H1 (cell line): ENCODE measurements around the gene COPG1. TPM values are rescaled to one million over a fixed set of nuclear protein-coding genes. Genes with fewer than 3 reads are reported as not detected.

Experiments
- CTCF ChIA-PET: fragments of 300-600 bp; sonication (Branson Sonifier 250); formaldehyde crosslinking; loops from one replicate; lab custom pipeline; 2021; ENCODE audit not compliant: partially characterized antibody; lab: Charles Lee
- POLR2A ChIA-PET: fragments of 300-600 bp; sonication (Branson Sonifier 250); formaldehyde crosslinking; loops from one replicate; lab custom pipeline; 2021; ENCODE audit warnings: inconsistent platforms; ENCODE audit not compliant: partially characterized antibody; lab: Charles Lee
- DNase-seq, 2 experiments: peaks; one replicate each; pipeline versions ENCODE4 v3.0.0 to v3.0.0-alpha.2; 2010 to 2022; ENCODE audit warnings: low spot score in 2 of 2, low read depth in 1 of 2, mixed read lengths in 1 of 2
- FAIRE-seq: peaks from 2 replicates; lab custom pipeline; 2011; peaks lifted over from hg19 to GRCh38; lab: Jason Lieb, UNC
- H2AFZ ChIP-seq: 2 replicates; pipeline ENCODE4 v1.8.1; 2012; ENCODE audit warnings: low read length, inconsistent platforms
- H2AK5ac ChIP-seq: 2 replicates; pipeline ENCODE4 v1.6.1; 2013; ENCODE audit warnings: low read depth, low read length
- H2BK120ac ChIP-seq: replicated peaks from 2 replicates; pipeline ENCODE3; 2013; ENCODE audit warnings: low read depth, low read length, inconsistent platforms
- H2BK12ac ChIP-seq: 2 replicates; pipeline ENCODE4 v1.6.1; 2013; ENCODE audit warnings: low read depth, low read length
- H2BK15ac ChIP-seq: 2 replicates; pipeline ENCODE4 v1.6.1; 2013; ENCODE audit warnings: low read length
- H2BK20ac ChIP-seq: 2 replicates; pipeline ENCODE4 v1.6.1; 2013; ENCODE audit warnings: low read length
- H2BK5ac ChIP-seq: 2 replicates; pipeline ENCODE4 v1.6.1; 2013; ENCODE audit warnings: low read depth, low read length
- H3K14ac ChIP-seq: 2 replicates; pipeline ENCODE4 v1.6.1; 2013; ENCODE audit warnings: inconsistent platforms; ENCODE audit not compliant: insufficient read length
- H3K18ac ChIP-seq: 2 replicates; pipeline ENCODE4 v1.6.1; 2013; ENCODE audit warnings: low read length; ENCODE audit errors: extremely low read depth
- H3K23ac ChIP-seq: 2 replicates; pipeline ENCODE4 v1.6.1; 2013; ENCODE audit warnings: inconsistent platforms; ENCODE audit not compliant: insufficient read length
- H3K23me2 ChIP-seq: 2 replicates; pipeline ENCODE4 v1.6.1; 2013; ENCODE audit warnings: low read depth, low read length
- H3K27ac ChIP-seq: 2 replicates; pipeline ENCODE4 v1.6.1; 2011; ENCODE audit warnings: low read depth, low read length, inconsistent platforms
- H3K27me3 ChIP-seq, 4 experiments: replicated peaks in 1 of 4; 1 replicate in 1 of 4; 2 replicates in 3 of 4; pipeline versions ENCODE4 v1.6.1 to v1.8.1; 2011 to 2013; ENCODE audit warnings: low read length in 3 of 4, mild to moderate bottlenecking in 3 of 4, inconsistent platforms in 2 of 4, mixed read lengths in 2 of 4, moderate library complexity in 1 of 4; ENCODE audit not compliant: control insufficient read depth in 3 of 4, insufficient read depth in 3 of 4; ENCODE audit errors: extremely low read depth in 1 of 4
- H3K36me3 ChIP-seq, 4 experiments: 2 replicates each; pipeline versions ENCODE4 v1.6.1 to v1.8.1; 2011 to 2013; ENCODE audit warnings: mild to moderate bottlenecking in 4 of 4, low read length in 3 of 4, moderate library complexity in 2 of 4, control low read depth in 1 of 4, inconsistent platforms in 1 of 4; ENCODE audit not compliant: insufficient read depth in 4 of 4, control insufficient read depth in 2 of 4
- H3K4ac ChIP-seq: replicated peaks from 2 replicates; pipeline ENCODE3; 2013; ENCODE audit warnings: low read length, low read depth, mixed read lengths, inconsistent platforms; ENCODE audit not compliant: insufficient read length
- H3K4me1 ChIP-seq, 4 experiments: replicated peaks in 1 of 4; 1 replicate in 1 of 4; 2 replicates in 3 of 4; pipeline versions ENCODE4 v1.6.1 to v1.8.1; 2011 to 2013; ENCODE audit warnings: low read length in 3 of 4, inconsistent platforms in 2 of 4, mixed read lengths in 1 of 4; ENCODE audit not compliant: insufficient read depth in 4 of 4, control insufficient read depth in 3 of 4
- H3K4me2 ChIP-seq, 2 experiments: 2 replicates each; pipeline versions ENCODE4 v1.6.1 to v1.8.1; 2011 to 2013; ENCODE audit warnings: low read depth in 2 of 2, low read length in 2 of 2, control low read depth in 1 of 2, inconsistent platforms in 1 of 2, mild to moderate bottlenecking in 1 of 2; ENCODE audit not compliant: insufficient read depth in 1 of 2
- H3K4me3 ChIP-seq, 4 experiments: fragments of 200-600, 300-600 bp in 1 of 4; sonication (generic), shearing (Covaris generic), sonication (Bioruptor Twin) in 1 of 4; 2 replicates each; pipeline versions ENCODE4 v1.5.1 to v1.8.1; 2011 to 2016; ENCODE audit warnings: low read length in 4 of 4, low read depth in 3 of 4, control low read depth in 2 of 4, inconsistent platforms in 2 of 4, mild to moderate bottlenecking in 2 of 4, mixed read lengths in 1 of 4, moderate library complexity in 1 of 4; ENCODE audit not compliant: insufficient read depth in 2 of 4; ENCODE audit errors: extremely low read depth in 1 of 4
- H3K56ac ChIP-seq: replicated peaks from 2 replicates; pipeline ENCODE3; 2013; ENCODE audit warnings: low read depth, mild to moderate bottlenecking, mixed read lengths, low read length, inconsistent platforms; ENCODE audit not compliant: insufficient read length
- H3K79me1 ChIP-seq: 2 replicates; pipeline ENCODE4 v1.6.1; 2013; ENCODE audit warnings: low read depth, low read length, control low read depth
- H3K79me2 ChIP-seq, 2 experiments: 2 replicates each; pipeline versions ENCODE4 v1.6.1 to v1.8.1; 2012 to 2013; ENCODE audit warnings: low read length in 2 of 2, mild to moderate bottlenecking in 2 of 2, inconsistent platforms in 1 of 2; ENCODE audit not compliant: insufficient read depth in 2 of 2, control insufficient read depth in 1 of 2
- H3K9ac ChIP-seq, 4 experiments: replicated peaks in 1 of 4; 1 replicate in 1 of 4; 2 replicates in 3 of 4; pipeline versions ENCODE4 v1.6.1 to v1.8.1; 2011 to 2013; ENCODE audit warnings: low read depth in 3 of 4, low read length in 3 of 4, control low read depth in 2 of 4, mild to moderate bottlenecking in 2 of 4, moderate library complexity in 2 of 4, inconsistent platforms in 1 of 4; ENCODE audit errors: extremely low read depth in 1 of 4
- H3K9me3 ChIP-seq, 2 experiments: 2 replicates each; pipeline versions ENCODE4 v1.6.1 to v1.8.1; 2012 to 2013; ENCODE audit warnings: mild to moderate bottlenecking in 2 of 2, moderate library complexity in 2 of 2, control low read depth in 1 of 2, inconsistent platforms in 1 of 2, low read depth in 1 of 2, low read length in 1 of 2, mixed read lengths in 1 of 2; ENCODE audit not compliant: insufficient read depth in 2 of 2
- H4K20me1 ChIP-seq, 2 experiments: replicated peaks in 1 of 2; 2 replicates each; pipeline versions ENCODE3 to v1.8.1; 2011 to 2013; ENCODE audit warnings: inconsistent platforms in 2 of 2, low read length in 2 of 2, mild to moderate bottlenecking in 1 of 2; ENCODE audit not compliant: insufficient read depth in 2 of 2, control insufficient read depth in 1 of 2
- H4K5ac ChIP-seq: 2 replicates; pipeline ENCODE4 v1.6.1; 2013; ENCODE audit warnings: low read length, low read depth, mixed read lengths, inconsistent platforms; ENCODE audit not compliant: insufficient read length
- H4K8ac ChIP-seq: 2 replicates; pipeline ENCODE4 v1.8.0; 2013; ENCODE audit warnings: mild to moderate bottlenecking, moderate library complexity, low read length, inconsistent platforms; ENCODE audit not compliant: insufficient read depth; ENCODE audit errors: extremely low read depth
- H4K91ac ChIP-seq: replicated peaks from 2 replicates; pipeline ENCODE3; 2013; ENCODE audit warnings: low read length, mixed read lengths, inconsistent platforms; ENCODE audit not compliant: insufficient read length
- CBX8 ChIP-seq: fragments of 300-800, 300-1000 bp; sonication (generic); IDR thresholded peaks from 2 replicates; pipeline ENCODE4 v1.7.1; 2016; ENCODE audit warnings: low read depth, low read length, borderline replicate concordance
- CHD2 ChIP-seq: IDR thresholded peaks from 2 replicates; pipeline ENCODE4 v1.6.1; 2012; ENCODE audit warnings: low read length, improper control_type of control experiment
- JUND ChIP-seq: IDR thresholded peaks from 2 replicates; pipeline ENCODE4 v1.6.1; 2011; ENCODE audit warnings: mild to moderate bottlenecking, improper control_type of control experiment, low read length
- KDM4A ChIP-seq: IDR thresholded peaks from one replicate; pipeline ENCODE4 v1.7.1; 2012; ENCODE audit warnings: low read depth, mild to moderate bottlenecking, moderate library complexity, low read length, inconsistent platforms; ENCODE audit not compliant: severe bottlenecking
- RAD21 ChIP-seq, 2 experiments: IDR thresholded peaks in 1 of 2; conservative IDR thresholded peaks in 1 of 2; 2 replicates each; pipeline ENCODE4 v1.6.1; 2011; ENCODE audit warnings: low read depth in 2 of 2, low read length in 2 of 2, improper control_type of control experiment in 1 of 2, inconsistent platforms in 1 of 2, mild to moderate bottlenecking in 1 of 2, moderate library complexity in 1 of 2
- SP1 ChIP-seq: IDR thresholded peaks from 2 replicates; pipeline ENCODE4 v1.6.1; 2011; ENCODE audit warnings: low read depth, low read length
- SP2 ChIP-seq: IDR thresholded peaks from 2 replicates; pipeline ENCODE4 v1.6.1; 2012; ENCODE audit warnings: mild to moderate bottlenecking, low read length, inconsistent platforms
- SP4 ChIP-seq: IDR thresholded peaks from 2 replicates; pipeline ENCODE4 v1.6.1; 2012; ENCODE audit warnings: low read length, inconsistent platforms
- TBP ChIP-seq: IDR thresholded peaks from 2 replicates; pipeline ENCODE4 v1.6.1; 2011; ENCODE audit warnings: low read depth, low read length, improper control_type of control experiment
- WGBS, 2 experiments: shearing (Covaris generic) in 1 of 2; methylation state at CpG; one replicate each; pipeline versions ENCODE4 v1.1.6 to v1.1.7; 2013 to 2015; ENCODE audit warnings: low lambda C conversion rate in 2 of 2, mixed read lengths in 2 of 2, inconsistent platforms in 1 of 2, low coverage in 1 of 2, missing lambda C conversion rate in 1 of 2; ENCODE audit not compliant: insufficient replicate concordance in 2 of 2, insufficient coverage in 1 of 2, insufficient read length in 1 of 2; ENCODE audit errors: extremely low coverage in 1 of 2, missing lambda C conversion rate in 1 of 2; 5-methylcytosine and 5-hydroxymethylcytosine counted together
- polyA plus RNA-seq, 7 experiments: library from polyadenylated mRNA; depleted of rRNA in 3 of 7; stranded (reverse) in 5 of 7; unstranded in 2 of 7; fragments of >200 nt in 5 of 7; fragments of 200-250 nt in 2 of 7; gene quantifications; 1 replicate in 5 of 7; 2 replicates in 1 of 7; 4 replicates in 1 of 7; pipeline versions ENCODE4 v1.2.1 to v1.2.3, GENCODE V29; 2011 to 2013; ENCODE audit warnings: missing spikeins in 2 of 7, mixed read lengths in 2 of 7
- total RNA-seq: library from RNA; stranded (reverse); fragmentation: NEBNext Ultra II Directional; extraction: Animal tissue kit (Norgen Biotek cat#: 25700); gene quantifications from 2 replicates; pipeline ENCODE4 v1.2.1, GENCODE V29; 2021
- TF ChIP-seq, protein P1 (sequence below): IDR thresholded peaks from 2 replicates; pipeline ENCODE4 v1.6.1; 2012; ENCODE audit warnings: inconsistent platforms

COPG1 gene
- total and polyA plus RNA-seq, 2 of the 8 experiments (the other 6 are each of a cell fraction or from before 2014, with no cell fraction given): 52.7 to 106 TPM

DNA sequence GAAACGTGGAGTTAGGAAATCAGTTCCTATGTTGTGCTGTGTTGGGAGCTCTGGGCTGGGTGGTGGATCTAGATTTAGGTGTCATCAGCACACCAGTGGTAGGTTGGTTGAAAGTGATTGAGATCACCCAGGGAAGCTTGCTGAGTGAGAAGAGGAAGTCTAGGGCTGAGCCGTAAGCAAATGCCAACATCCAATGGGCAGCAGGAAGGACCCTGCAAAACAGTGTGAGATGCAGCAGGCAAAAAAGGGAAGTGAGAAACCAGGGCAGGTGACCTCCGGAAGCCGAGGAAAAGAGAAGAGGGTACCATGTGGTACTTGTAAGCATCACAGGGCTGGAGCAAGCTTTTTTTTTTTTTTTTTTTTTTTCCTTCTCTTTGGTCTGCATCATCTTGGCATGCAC, 15.9 kb upstream of the COPG1 start:
- no peak for FAIRE-seq
- 86% methylated on average over 4 of the region's 4 CpGs; no CpG with 5 or more reads in 1 of the 2 experiments for WGBS, 2 experiments
- DNase-seq: no peak
- Histone ChIP-seq H3K56ac (no peak overlapping the region), H3K23me2 (no peaks in the 10 kb centered on the region), H4K20me1 (no peaks in the 10 kb centered on the region), H3K4me3 (no peak overlapping the region), H3K36me3 (no peaks in the 10 kb centered on the region), H3K14ac (no peak overlapping the region), H3K4me2 (no peak overlapping the region), H3K4me1 (peaks cover 0 to 6% (median 6%) of the 10 kb centered on the region in 4 experiments; a peak in 6 of 7 replicates), H4K91ac (no peak overlapping the region), H3K27ac (no peak overlapping the region), H3K4ac (no peak overlapping the region), H2AFZ (peak overlapping the region; percentile 85), H2AK5ac (0 out of 2 replicates have a peak overlapping the region, but pooled peaks have one; percentile 5), H3K9ac (no peak overlapping the region), H3K79me1 (no peaks in the 10 kb centered on the region), H3K79me2 (no peaks in the 10 kb centered on the region), H2BK15ac (0 out of 2 replicates have a peak overlapping the region, but pooled peaks have one; percentile 36), H2BK5ac (no peak overlapping the region), H3K23ac (no peak overlapping the region), H2BK20ac (no peak overlapping the region; the same call in 1 of the 2 replicates), H2BK12ac (peak overlapping the region; percentile 53; the same call in 1 of the 2 replicates), H2BK120ac (no peak overlapping the region), H3K9me3 (no peaks in the 10 kb centered on the region), H4K5ac (no peak overlapping the region), H4K8ac (no peak overlapping the region), H3K18ac (no peak overlapping the region), H3K27me3 (no peaks in the 10 kb centered on the region; a peak in 1 of 7 replicates)
- ChIA-PET POLR2A (interaction anchor here (1.0 to 2.3 kb wide), 5 partner anchors 50 to 113 kb away, joined by 3 to 6 read pairs (median 3); partner anchors contain the start of gene CNBP), CTCF (interaction anchor here (0.9 to 3.9 kb wide), 4 partner anchors 10 to 263 kb away, joined by 3 to 35 read pairs (median 4); no protein-coding TSS in a partner anchor)
- TF ChIP-seq, protein P1, sequence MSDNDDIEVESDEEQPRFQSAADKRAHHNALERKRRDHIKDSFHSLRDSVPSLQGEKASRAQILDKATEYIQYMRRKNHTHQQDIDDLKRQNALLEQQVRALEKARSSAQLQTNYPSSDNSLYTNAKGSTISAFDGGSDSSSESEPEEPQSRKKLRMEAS: no peak
- TF ChIP-seq TBP: no peak
- TF ChIP-seq CBX8: no peak
- TF ChIP-seq RAD21 (IDR thresholded peaks at IDR 0.05 in 1 of 2, conservative IDR thresholded peaks at IDR 0.05 in 1 of 2; ENCODE audit: low read depth in 2 of 2, low read length in 2 of 2): no peak
- TF ChIP-seq KDM4A: no peak
- TF ChIP-seq SP4: no peak
- TF ChIP-seq JUND: no peak
- TF ChIP-seq SP1: no peak
- TF ChIP-seq CHD2: no peak
- no peak for TF ChIP-seq SP2
